ENCODE results near the gene RALGPS1. TPM values are rescaled to one million over a fixed set of nuclear protein-coding genes. Genes with fewer than 3 reads are reported as not detected.

Gene RALGPS1
- total RNA-seq, 2 donors from 2014 or later, result 7.6 to 18.5 TPM

DNA sequence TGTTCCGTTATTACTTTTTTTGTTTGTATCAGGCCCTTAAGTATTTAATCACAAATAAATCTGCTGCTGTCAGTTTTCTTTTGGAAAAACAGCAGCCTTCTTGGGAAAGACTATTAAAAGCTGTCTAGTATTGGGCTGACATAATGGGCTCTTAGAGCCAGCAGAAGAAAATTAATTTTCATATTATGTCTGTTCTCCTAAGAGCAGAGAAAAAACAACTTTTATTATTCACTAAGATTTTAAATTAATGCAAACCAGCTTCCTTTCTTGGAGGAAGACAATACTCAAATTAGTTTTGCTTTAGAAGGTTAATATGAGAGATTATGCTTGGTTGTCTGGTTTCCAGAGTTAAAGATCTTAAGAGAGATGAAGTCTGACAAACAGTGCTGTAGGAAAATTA is 319.4 kb downstream of the RALGPS1 start:
- ATAC-seq (ENCODE audit: insufficient number of reproducible peaks, low FRiP score, low read depth), result no peak
- H3K36me3 ChIP-seq, result no peaks in the 10 kb centered on the region
- H3K9me3 ChIP-seq, result no peaks in the 10 kb centered on the region
- H3K27me3 ChIP-seq (replicated peaks; ENCODE audit: insufficient read depth), result no peaks in the 10 kb centered on the region
- H3K4me3 ChIP-seq, result peak overlapping the region; percentile 42
- peak overlapping the region; percentile 59 to 69 for H3K27ac ChIP-seq
- H3K4me1 ChIP-seq (ENCODE audit: control insufficient read depth in 1 of 2, low read depth in 2 of 2), result peaks cover 31 to 94% of the 10 kb centered on the region in 2 donors
- DNase-seq (ENCODE audit: low spot score), result no peak
- TF ChIP-seq, protein P1, sequence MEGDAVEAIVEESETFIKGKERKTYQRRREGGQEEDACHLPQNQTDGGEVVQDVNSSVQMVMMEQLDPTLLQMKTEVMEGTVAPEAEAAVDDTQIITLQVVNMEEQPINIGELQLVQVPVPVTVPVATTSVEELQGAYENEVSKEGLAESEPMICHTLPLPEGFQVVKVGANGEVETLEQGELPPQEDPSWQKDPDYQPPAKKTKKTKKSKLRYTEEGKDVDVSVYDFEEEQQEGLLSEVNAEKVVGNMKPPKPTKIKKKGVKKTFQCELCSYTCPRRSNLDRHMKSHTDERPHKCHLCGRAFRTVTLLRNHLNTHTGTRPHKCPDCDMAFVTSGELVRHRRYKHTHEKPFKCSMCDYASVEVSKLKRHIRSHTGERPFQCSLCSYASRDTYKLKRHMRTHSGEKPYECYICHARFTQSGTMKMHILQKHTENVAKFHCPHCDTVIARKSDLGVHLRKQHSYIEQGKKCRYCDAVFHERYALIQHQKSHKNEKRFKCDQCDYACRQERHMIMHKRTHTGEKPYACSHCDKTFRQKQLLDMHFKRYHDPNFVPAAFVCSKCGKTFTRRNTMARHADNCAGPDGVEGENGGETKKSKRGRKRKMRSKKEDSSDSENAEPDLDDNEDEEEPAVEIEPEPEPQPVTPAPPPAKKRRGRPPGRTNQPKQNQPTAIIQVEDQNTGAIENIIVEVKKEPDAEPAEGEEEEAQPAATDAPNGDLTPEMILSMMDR (IDR thresholded peaks at IDR 0.05), result no peak

DNA sequence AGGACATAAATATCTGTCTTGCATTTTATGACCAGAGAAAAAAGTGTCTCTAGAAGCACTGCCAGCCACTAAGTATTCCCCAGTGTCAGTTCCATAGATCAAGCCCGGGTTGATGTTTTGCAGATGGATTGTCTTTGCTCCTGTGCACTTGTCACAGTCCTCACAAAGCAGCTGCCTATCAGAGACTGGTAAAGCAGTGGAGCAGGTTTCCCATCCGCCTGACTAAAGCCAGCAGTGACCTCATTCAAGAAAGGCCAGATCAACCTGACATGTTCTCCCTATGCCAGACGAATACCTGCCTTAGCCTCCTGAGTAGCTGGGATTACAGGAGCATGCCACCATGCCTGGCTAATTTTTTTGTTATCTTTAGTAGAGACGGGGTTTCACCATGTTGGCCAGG is 323.2 kb downstream of the RALGPS1 start:
- ATAC-seq (ENCODE audit: insufficient number of reproducible peaks, low FRiP score, low read depth), result no peak

DNA sequence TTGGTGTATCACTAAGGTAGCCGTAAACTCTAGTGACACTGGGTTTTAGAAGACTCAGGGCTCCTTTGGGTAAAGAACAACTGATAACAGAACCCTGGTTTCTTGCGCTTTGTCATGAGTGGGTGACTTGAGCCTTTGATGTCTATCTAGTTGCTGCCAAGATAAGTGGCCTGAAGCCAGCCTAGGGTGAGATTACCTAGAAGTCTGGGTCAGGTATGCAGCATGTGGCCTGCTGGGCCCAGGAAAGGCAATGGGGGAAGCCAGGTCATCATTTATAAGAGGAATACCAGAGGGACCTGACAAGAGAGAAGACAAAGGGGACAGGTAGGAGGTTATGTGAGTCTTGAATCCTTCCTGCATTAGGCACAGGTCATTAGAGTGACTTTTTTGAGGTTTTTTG is 326.8 kb downstream of the RALGPS1 start:
- peaks cover 5% of the 10 kb centered on the region for H3K36me3 ChIP-seq

More for the DNA sequence above, 323.2 kb downstream of the RALGPS1 start:
- no peak for DNase-seq (ENCODE audit: low spot score)
- TF ChIP-seq, protein P1 (IDR thresholded peaks at IDR 0.05), result no peak
- no peaks in the 10 kb centered on the region for H3K9me3 ChIP-seq
- H3K27ac ChIP-seq, result no peak overlapping the region
- H3K27me3 ChIP-seq (replicated peaks; ENCODE audit: insufficient read depth), result no peaks in the 10 kb centered on the region
- H3K4me1 ChIP-seq (ENCODE audit: control insufficient read depth in 1 of 2, low read depth in 2 of 2), result peaks cover 16 to 65% of the 10 kb centered on the region in 2 donors
- no peak overlapping the region for H3K4me3 ChIP-seq
- H3K36me3 ChIP-seq, result no peaks in the 10 kb centered on the region

DNA sequence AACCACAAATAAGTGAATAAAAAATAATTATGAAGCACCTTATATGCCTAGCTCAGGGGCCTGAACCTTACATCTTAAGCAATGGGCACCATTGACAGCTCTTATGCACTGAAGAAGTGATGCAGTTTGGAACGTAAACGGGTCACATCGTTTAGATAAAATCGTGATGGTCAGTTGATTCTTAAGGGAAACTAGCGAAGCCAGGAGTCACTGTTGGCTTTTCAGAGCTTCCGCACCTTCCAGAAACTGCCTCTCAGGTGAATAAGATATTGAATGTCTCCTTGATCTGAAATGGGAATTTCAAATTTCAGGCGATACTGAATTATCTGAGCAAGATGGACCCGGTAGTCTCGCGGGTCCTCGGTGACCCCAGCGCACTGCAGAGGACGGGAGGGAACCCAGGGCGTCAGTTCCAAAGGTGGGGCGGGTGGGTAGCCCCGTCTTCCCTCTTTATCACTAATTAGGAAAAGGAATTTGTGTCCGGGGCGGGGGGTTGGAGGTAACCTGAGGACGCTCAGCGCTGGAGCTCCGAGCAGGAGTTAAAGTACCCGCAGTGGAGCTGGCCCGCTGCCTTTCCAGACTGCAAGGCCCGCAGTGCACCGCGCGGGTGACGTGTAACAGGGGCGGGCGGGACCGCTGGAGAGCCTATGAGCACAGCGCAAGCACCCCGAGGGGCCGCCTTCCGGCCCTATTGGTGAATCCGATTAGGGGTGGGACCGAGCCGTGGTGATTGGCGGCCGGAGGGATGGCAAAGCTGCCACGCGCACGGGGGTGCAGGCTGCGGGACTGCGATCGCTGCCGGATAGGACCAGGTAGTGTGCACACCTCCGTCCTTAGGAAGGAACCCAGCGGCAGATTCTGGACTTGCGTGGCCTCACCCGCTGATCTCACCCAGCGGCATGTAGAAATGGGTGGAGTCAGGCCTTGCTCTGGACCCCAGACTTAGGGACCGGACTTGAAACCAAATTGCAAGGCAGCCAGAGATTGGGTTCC is 330.3 kb downstream of the RALGPS1 start:
- Histone ChIP-seq H3K4me1 (ENCODE audit: control insufficient read depth in 1 of 2, low read depth in 2 of 2) (peaks cover 0 to 14% of the 10 kb centered on the region in 2 donors), H3K36me3 (peaks cover 5% of the 10 kb centered on the region), H3K4me3 (peak overlapping the region; percentile 68), H3K9me3 (no peaks in the 10 kb centered on the region), H3K27ac (peak overlapping the region; percentile 34 to 78), H3K27me3 (replicated peaks; ENCODE audit: insufficient read depth) (no peaks in the 10 kb centered on the region)
- ATAC-seq (ENCODE audit: insufficient number of reproducible peaks, low FRiP score, low read depth) (peak; percentile 85), DNase-seq (ENCODE audit: low spot score) (peak; percentile 97)
- TF ChIP-seq, protein P1 (IDR thresholded peaks at IDR 0.05), result no peak

More for the DNA sequence above, 326.8 kb downstream of the RALGPS1 start:
- ATAC-seq (ENCODE audit: insufficient number of reproducible peaks, low FRiP score, low read depth) (no peak), DNase-seq (ENCODE audit: low spot score) (no peak)
- Histone ChIP-seq H3K9me3 (no peaks in the 10 kb centered on the region), H3K4me1 (ENCODE audit: control insufficient read depth in 1 of 2, low read depth in 2 of 2) (peaks cover 0 to 44% of the 10 kb centered on the region in 2 donors), H3K4me3 (no peak overlapping the region), H3K27me3 (replicated peaks; ENCODE audit: insufficient read depth) (no peaks in the 10 kb centered on the region), H3K27ac (no peak overlapping the region)
- TF ChIP-seq, protein P1 (IDR thresholded peaks at IDR 0.05), result no peak

DNA sequence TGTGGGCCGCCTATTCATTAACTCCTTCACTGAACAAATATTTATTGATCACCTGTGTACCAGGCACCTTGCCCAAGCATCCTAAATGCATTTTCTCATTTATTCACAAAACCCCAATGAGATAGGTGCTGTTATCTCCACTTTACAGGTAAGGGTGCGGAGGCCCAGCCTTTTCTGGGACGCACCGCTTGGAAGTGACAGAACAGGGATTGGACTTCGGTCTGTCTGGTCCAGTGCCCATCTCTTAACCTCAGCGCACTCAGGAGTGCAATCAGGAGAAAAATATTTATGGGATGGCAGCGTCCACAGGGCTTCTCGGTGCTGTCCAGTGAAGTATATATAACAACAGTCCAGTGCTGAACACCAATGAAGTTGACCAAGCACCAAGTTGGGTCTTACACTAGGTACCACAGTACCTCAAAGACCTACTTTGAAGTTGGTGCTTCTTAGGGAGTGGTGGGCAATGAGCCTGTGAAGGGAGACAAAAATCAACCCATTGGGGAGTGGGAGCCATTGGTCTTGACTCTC is 331.1 kb downstream of the RALGPS1 start:
- no peak for DNase-seq (ENCODE audit: low spot score)
- Histone ChIP-seq H3K36me3 (peaks cover 5% of the 10 kb centered on the region), H3K9me3 (no peaks in the 10 kb centered on the region), H3K27ac (no peak overlapping the region), H3K27me3 (replicated peaks; ENCODE audit: insufficient read depth) (no peaks in the 10 kb centered on the region), H3K4me1 (ENCODE audit: control insufficient read depth in 1 of 2, low read depth in 2 of 2) (peaks cover under 1 to 22% of the 10 kb centered on the region in 2 donors), H3K4me3 (peak overlapping the region; percentile 68)
- TF ChIP-seq, protein P1 (IDR thresholded peaks at IDR 0.05), result no peak
- ATAC-seq (ENCODE audit: insufficient number of reproducible peaks, low FRiP score, low read depth), result no peak
